SK-N-SH (cell line): ENCODE results near the gene NUS1.

ENCODE experiments used
- EP300 ChIP-seq, 2 experiments: IDR thresholded peaks; 2 replicates each; pipeline versions ENCODE4 v1.4.0 to v1.6.1; 2012; ENCODE audit warnings: borderline replicate concordance in 1 of 2, low read depth in 1 of 2, low read length in 1 of 2
- GABPA ChIP-seq: IDR thresholded peaks from 2 replicates; pipeline ENCODE4 v1.4.0; 2012; ENCODE audit warnings: low read depth, mild to moderate bottlenecking
- RAD21 ChIP-seq: IDR thresholded peaks from 2 replicates; pipeline ENCODE4 v1.6.1; 2012; ENCODE audit warnings: mild to moderate bottlenecking, low read length
- RFX5 ChIP-seq: IDR thresholded peaks from 2 replicates; pipeline ENCODE4 v1.6.1; 2012; ENCODE audit warnings: mild to moderate bottlenecking, improper control_type of control experiment, low read length
- TF ChIP-seq, protein P1 (sequence below): IDR thresholded peaks from 2 replicates; pipeline ENCODE4 v1.4.0; 2012; ENCODE audit warnings: low read depth, borderline replicate concordance
- TF ChIP-seq, protein P2 (sequence below): fragments of 200-600 bp; sonication (generic); IDR thresholded peaks from 2 replicates; pipeline ENCODE4 v1.6.1; 2017; ENCODE audit warnings: antibody characterized with exemption, mild to moderate bottlenecking, moderate library complexity

DNA sequence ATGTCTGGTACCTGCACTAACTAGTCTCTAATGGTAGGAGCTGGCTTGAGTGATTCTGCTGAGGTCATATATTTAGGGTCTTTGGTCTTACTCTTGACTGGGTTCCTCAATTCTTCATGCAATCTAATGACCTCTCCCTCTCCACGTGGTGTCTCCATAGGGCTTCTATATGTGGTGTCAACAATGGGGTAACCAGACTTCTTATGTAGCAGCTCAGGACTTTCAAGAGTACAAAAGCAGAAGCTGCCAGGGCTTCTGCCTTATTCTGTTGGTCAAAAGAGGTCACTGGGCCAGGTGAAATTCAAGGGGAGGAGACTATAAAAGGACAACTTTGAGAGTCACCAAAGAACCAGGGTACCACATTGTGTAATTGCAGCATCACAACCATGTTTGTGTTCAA is 54.3 kb downstream of the NUS1 start:
- TF ChIP-seq RAD21 (no peak), EP300 (IDR thresholded peaks at IDR 0.05; ENCODE audit: borderline replicate concordance in 1 of 2, low read depth in 1 of 2, low read length in 1 of 2) (no peak), RFX5 (no peak), GABPA (no peak)
- TF ChIP-seq, protein P1, sequence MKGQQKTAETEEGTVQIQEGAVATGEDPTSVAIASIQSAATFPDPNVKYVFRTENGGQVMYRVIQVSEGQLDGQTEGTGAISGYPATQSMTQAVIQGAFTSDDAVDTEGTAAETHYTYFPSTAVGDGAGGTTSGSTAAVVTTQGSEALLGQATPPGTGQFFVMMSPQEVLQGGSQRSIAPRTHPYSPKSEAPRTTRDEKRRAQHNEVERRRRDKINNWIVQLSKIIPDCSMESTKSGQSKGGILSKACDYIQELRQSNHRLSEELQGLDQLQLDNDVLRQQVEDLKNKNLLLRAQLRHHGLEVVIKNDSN, result no peak
- TF ChIP-seq, protein P2, sequence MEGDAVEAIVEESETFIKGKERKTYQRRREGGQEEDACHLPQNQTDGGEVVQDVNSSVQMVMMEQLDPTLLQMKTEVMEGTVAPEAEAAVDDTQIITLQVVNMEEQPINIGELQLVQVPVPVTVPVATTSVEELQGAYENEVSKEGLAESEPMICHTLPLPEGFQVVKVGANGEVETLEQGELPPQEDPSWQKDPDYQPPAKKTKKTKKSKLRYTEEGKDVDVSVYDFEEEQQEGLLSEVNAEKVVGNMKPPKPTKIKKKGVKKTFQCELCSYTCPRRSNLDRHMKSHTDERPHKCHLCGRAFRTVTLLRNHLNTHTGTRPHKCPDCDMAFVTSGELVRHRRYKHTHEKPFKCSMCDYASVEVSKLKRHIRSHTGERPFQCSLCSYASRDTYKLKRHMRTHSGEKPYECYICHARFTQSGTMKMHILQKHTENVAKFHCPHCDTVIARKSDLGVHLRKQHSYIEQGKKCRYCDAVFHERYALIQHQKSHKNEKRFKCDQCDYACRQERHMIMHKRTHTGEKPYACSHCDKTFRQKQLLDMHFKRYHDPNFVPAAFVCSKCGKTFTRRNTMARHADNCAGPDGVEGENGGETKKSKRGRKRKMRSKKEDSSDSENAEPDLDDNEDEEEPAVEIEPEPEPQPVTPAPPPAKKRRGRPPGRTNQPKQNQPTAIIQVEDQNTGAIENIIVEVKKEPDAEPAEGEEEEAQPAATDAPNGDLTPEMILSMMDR, result no peak
